Large intestine (tissue), 12 donors: Measurements from ENCODE around the gene AKAP1. TPM values are rescaled to one million over a fixed set of nuclear protein-coding genes. Genes with fewer than 3 reads are reported as not detected.

Experiments
- DNase-seq, 2 donors: peaks; one replicate each; pipeline versions ENCODE4 v3.0.0 to v3.0.0-alpha.2; 2013
- H3K27ac ChIP-seq: one replicate; pipeline ENCODE4 v1.5.1; 2013; ENCODE audit warnings: low read length
- H3K27me3 ChIP-seq: 2 replicates; pipeline ENCODE4 v1.6.1; 2013; ENCODE audit warnings: low read length; ENCODE audit not compliant: control insufficient read depth, insufficient read depth
- H3K36me3 ChIP-seq: 2 replicates; pipeline ENCODE4 v1.6.1; 2013; ENCODE audit warnings: low read length; ENCODE audit not compliant: control insufficient read depth, insufficient read depth
- H3K4me1 ChIP-seq: one replicate; pipeline ENCODE4 v1.6.1; 2013; ENCODE audit warnings: low read length; ENCODE audit not compliant: control insufficient read depth, insufficient read depth
- H3K4me3 ChIP-seq: one replicate; pipeline ENCODE4 v1.5.1; 2013; ENCODE audit warnings: low read length
- H3K9me3 ChIP-seq: one replicate; pipeline ENCODE4 v1.6.1; 2013; ENCODE audit warnings: mild to moderate bottlenecking, low read depth, low read length, moderate library complexity; ENCODE audit not compliant: control insufficient read depth
- WGBS: methylation state at CpG from one replicate; pipeline ENCODE4 v1.1.5; 2013; ENCODE audit warnings: low lambda C conversion rate; ENCODE audit not compliant: insufficient coverage; 5-methylcytosine and 5-hydroxymethylcytosine counted together
- long read RNA-seq, 11 donors: transcript quantifications; one replicate each; lab custom pipeline, GENCODE V29; 2026
- polyA plus RNA-seq: library from polyadenylated mRNA; unstranded; fragments of 120-200 nt; gene quantifications from one replicate; pipeline ENCODE4 v1.2.1, GENCODE V29; 2013

AKAP1 gene, protein sequence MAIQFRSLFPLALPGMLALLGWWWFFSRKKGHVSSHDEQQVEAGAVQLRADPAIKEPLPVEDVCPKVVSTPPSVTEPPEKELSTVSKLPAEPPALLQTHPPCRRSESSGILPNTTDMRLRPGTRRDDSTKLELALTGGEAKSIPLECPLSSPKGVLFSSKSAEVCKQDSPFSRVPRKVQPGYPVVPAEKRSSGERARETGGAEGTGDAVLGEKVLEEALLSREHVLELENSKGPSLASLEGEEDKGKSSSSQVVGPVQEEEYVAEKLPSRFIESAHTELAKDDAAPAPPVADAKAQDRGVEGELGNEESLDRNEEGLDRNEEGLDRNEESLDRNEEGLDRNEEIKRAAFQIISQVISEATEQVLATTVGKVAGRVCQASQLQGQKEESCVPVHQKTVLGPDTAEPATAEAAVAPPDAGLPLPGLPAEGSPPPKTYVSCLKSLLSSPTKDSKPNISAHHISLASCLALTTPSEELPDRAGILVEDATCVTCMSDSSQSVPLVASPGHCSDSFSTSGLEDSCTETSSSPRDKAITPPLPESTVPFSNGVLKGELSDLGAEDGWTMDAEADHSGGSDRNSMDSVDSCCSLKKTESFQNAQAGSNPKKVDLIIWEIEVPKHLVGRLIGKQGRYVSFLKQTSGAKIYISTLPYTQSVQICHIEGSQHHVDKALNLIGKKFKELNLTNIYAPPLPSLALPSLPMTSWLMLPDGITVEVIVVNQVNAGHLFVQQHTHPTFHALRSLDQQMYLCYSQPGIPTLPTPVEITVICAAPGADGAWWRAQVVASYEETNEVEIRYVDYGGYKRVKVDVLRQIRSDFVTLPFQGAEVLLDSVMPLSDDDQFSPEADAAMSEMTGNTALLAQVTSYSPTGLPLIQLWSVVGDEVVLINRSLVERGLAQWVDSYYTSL
- polyA plus RNA-seq: 78.8 TPM
- long read RNA-seq, donor 1, partial matches to known transcripts: 17 of 21 reads
- long read RNA-seq, donor 1, other reads (novel, unspliced or antisense): 0 of 21 reads
- long read RNA-seq, donor 2, transcript AKAP1-202 (11 exons, 3,970 nt): major isoform, 9 of 31 reads
- long read RNA-seq, donor 2, partial matches to known transcripts: 18 of 31 reads
- long read RNA-seq, donor 2, other reads (novel, unspliced or antisense): 0 of 31 reads
- long read RNA-seq, donor 3: 0 reads
- long read RNA-seq, donor 4: 0 reads
- long read RNA-seq, donor 5, partial matches to known transcripts: 7 of 12 reads
- long read RNA-seq, donor 5, other reads (novel, unspliced or antisense): 0 of 12 reads
- long read RNA-seq, donor 6, transcript AKAP1-202 (11 exons, 3,970 nt): major isoform, 9 of 42 reads
- long read RNA-seq, donor 6, partial matches to known transcripts: 29 of 42 reads
- long read RNA-seq, donor 6, other reads (novel, unspliced or antisense): 0 of 42 reads
- long read RNA-seq, donor 7, transcript AKAP1-202 (11 exons, 3,970 nt): major isoform, 5 of 27 reads
- long read RNA-seq, donor 7, partial matches to known transcripts: 22 of 27 reads
- long read RNA-seq, donor 7, other reads (novel, unspliced or antisense): 0 of 27 reads
- long read RNA-seq, donor 8, transcript AKAP1-202 (11 exons, 3,970 nt): major isoform, 7 of 83 reads
- long read RNA-seq, donor 8, partial matches to known transcripts: 71 of 83 reads
- long read RNA-seq, donor 8, other reads (novel, unspliced or antisense): 0 of 83 reads
- long read RNA-seq, donor 9, partial matches to known transcripts: 20 of 26 reads
- long read RNA-seq, donor 9, other reads (novel, unspliced or antisense): 0 of 26 reads
- long read RNA-seq, donor 10, transcript AKAP1-202 (11 exons, 3,970 nt): major isoform, 11 of 24 reads
- long read RNA-seq, donor 10, partial matches to known transcripts: 7 of 24 reads
- long read RNA-seq, donor 10, other reads (novel, unspliced or antisense): 0 of 24 reads
- long read RNA-seq, donor 11, partial matches to known transcripts: 36 of 39 reads
- long read RNA-seq, donor 11, other reads (novel, unspliced or antisense): 0 of 39 reads

DNA sequence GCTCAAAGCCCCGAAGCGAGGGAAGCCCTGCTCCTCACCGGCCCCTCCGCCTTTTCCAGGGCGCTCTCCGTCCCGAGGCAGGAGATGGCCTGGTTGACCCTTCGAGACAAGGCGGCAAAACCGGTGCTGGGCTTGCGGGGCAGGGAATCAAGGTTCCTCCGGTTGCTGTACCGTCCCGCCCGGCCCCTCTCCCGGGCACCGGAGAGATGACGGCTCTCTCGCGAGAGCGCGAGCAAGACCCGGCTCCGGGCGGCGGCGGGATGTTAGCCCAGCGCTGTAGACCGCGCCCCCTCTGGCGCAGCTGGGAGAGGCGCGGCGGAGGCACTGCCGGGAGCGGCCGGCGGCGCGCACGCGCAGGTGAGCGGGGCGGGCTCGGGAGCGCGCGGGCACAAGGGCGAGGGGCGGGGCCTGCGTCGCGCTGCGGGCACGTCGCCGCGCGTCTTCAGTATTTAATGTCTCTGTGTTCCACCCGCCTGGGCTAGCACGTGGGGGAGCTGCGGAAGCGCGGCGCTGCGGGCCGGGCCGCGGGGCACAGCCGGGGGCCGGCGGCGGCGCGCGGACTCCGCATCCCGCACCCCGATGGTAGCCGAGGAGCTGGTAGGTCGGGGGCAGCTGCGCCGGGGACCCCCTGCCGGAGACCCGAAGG, at the start of gene AKAP1:
Gene AKAP1 (plus strand): TSS at position 445 of the 646 bp plus-strand sequence. CDS start 20,219 bp downstream, outside the sequence.
- Histone ChIP-seq H3K27ac (peak within 1 kb of the TSS; percentile 99), H3K4me1 (peaks cover 36% of the 10 kb centered on the region), H3K27me3 (no peaks in the 10 kb centered on the region), H3K36me3 (peaks cover 4% of the 10 kb centered on the region), H3K4me3 (peak within 1 kb of the TSS; percentile 88), H3K9me3 (no peaks in the 10 kb centered on the region)
- no CpG with 5 or more reads among the region's 85 CpGs for WGBS
- peak; percentile 97 to 99 for DNase-seq

DNA sequence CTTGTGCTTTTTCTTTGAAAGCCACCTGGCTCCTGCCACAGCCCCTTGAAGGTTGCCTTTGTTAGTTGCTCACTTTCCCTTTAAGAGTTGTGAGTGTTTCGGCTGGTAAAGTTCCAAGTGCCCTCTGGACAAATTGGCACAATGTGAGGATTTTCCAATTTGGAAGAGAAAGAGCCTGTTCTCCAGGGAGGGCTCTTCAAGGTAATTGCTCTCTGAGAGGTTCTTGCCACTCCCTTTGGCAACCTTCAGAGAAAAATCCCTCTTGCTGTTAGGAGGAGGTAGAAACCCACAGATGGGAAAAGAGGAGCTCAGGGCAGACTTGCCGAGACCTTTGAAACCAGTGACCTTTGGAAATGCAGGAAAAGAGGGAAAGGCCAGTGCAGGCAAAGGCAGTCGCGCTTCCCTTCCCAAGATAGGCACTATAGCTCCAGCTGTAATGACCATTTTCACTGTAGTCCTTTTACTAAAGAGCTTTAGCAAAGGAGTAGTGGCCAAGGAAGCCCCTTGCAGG, 49.0 kb upstream of the AKAP1 start:
- H3K9me3 ChIP-seq: no peaks in the 10 kb centered on the region
- peak; percentile 57 to 85 for DNase-seq
- peak overlapping the region; percentile 14 for H3K4me3 ChIP-seq
- peaks cover 30% of the 10 kb centered on the region for H3K4me1 ChIP-seq
- H3K27ac ChIP-seq: peak overlapping the region; percentile 80
- no peaks in the 10 kb centered on the region for H3K36me3 ChIP-seq
- H3K27me3 ChIP-seq: no peaks in the 10 kb centered on the region
- no CpG with 5 or more reads among the region's 4 CpGs for WGBS

DNA sequence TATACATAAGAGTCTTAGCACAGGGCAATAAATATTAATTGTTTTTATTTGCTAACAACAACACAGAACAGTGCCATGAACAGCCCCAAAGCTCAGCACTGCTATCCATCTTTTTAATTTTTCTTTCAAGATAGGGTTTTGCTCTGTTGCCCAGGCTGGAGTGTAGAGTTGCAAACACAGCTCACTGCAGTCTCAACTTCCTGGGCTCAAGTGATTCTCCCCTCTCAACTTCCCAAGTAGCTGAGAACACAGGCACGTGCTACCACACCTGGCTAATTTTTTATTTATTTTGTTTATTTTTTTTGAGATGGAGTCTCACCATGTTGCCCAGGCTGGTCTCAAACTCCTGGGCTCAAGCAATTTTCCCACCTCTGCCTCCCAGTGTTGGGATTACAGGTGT, 47.6 kb upstream of the AKAP1 start:
- H3K36me3 ChIP-seq: no peaks in the 10 kb centered on the region
- no peaks in the 10 kb centered on the region for H3K9me3 ChIP-seq
- H3K27ac ChIP-seq: no peak overlapping the region
- no peak for DNase-seq
- no peak overlapping the region for H3K4me3 ChIP-seq
- H3K4me1 ChIP-seq: peaks cover 30% of the 10 kb centered on the region
- no peaks in the 10 kb centered on the region for H3K27me3 ChIP-seq
- WGBS: no CpG with 5 or more reads among the region's 1 CpG

DNA sequence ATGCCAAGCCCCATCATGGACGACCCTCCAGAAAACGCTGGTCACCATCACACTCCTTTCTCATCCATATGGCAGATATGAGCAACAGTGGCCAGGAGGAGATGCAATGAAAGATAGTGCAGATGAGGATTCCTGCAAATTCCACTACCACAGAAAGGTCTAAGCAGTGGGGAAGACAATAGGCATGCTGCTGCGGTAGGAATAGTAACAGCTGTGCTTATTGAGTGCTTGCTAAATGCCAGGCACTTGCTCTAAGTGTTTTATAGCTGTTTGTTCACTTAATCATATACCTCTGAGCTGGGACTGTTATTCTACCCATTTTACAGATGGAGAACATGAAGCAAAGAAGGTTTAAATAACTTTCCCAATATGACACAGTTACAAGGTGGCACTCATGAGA, 46.6 kb upstream of the AKAP1 start:
- H3K27ac ChIP-seq: no peak overlapping the region
- no peak overlapping the region for H3K4me3 ChIP-seq
- no peak for DNase-seq
- no peaks in the 10 kb centered on the region for H3K9me3 ChIP-seq
- no CpG with 5 or more reads among the region's 3 CpGs for WGBS
- H3K4me1 ChIP-seq: peaks cover 24% of the 10 kb centered on the region
- H3K36me3 ChIP-seq: no peaks in the 10 kb centered on the region
- H3K27me3 ChIP-seq: peaks cover 3% of the 10 kb centered on the region

DNA sequence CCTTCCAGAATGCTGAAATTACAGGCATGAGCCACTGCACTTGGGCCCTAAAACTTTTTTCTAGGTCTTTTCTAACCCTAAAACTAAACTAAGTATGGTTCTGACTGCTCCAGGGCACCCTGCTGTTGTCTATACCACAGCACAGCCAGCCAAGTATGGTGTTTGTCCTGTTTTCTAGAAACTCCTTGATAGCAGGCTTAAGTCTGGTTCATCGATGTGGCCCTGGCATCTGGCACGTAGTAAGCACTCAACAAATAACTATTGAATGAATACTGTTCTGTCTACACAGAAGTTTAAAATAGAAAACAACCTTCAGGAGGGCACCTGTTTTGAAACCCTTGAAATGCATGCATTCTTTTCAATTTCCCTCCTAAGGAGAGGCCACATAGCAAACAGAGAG, 44.5 kb upstream of the AKAP1 start:
- no CpG with 5 or more reads among the region's 2 CpGs for WGBS
- Histone ChIP-seq H3K36me3 (no peaks in the 10 kb centered on the region), H3K4me3 (no peak overlapping the region), H3K27ac (no peak overlapping the region), H3K4me1 (peaks cover 17% of the 10 kb centered on the region), H3K27me3 (peaks cover 20% of the 10 kb centered on the region), H3K9me3 (no peaks in the 10 kb centered on the region)
- no peak for DNase-seq

DNA sequence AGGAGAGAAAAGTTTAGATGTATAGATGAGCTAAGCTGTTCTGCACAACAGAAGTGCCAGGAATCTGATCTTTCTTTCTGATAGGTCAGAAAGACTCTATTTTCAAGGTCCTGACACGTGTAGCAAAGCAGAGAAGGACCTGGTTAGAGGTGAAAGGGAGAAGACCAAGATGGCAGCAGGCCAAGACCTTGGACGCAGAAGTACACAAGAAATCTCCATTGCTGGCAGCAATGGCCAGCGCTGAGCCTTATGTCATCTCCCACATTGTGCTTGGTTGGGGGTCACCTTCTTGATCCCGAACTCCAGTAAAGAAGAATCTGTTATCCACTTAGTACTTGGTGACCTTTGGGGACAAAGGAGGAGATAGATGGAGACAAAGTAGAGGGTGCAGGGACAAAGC, 41.8 kb upstream of the AKAP1 start:
- no peak overlapping the region for H3K4me3 ChIP-seq
- peaks cover 35% of the 10 kb centered on the region for H3K27me3 ChIP-seq
- H3K36me3 ChIP-seq: no peaks in the 10 kb centered on the region
- DNase-seq: no peak
- no CpG with 5 or more reads among the region's 4 CpGs for WGBS
- peaks cover 7% of the 10 kb centered on the region for H3K4me1 ChIP-seq
- H3K9me3 ChIP-seq: peaks cover 8% of the 10 kb centered on the region
- H3K27ac ChIP-seq: no peak overlapping the region

DNA sequence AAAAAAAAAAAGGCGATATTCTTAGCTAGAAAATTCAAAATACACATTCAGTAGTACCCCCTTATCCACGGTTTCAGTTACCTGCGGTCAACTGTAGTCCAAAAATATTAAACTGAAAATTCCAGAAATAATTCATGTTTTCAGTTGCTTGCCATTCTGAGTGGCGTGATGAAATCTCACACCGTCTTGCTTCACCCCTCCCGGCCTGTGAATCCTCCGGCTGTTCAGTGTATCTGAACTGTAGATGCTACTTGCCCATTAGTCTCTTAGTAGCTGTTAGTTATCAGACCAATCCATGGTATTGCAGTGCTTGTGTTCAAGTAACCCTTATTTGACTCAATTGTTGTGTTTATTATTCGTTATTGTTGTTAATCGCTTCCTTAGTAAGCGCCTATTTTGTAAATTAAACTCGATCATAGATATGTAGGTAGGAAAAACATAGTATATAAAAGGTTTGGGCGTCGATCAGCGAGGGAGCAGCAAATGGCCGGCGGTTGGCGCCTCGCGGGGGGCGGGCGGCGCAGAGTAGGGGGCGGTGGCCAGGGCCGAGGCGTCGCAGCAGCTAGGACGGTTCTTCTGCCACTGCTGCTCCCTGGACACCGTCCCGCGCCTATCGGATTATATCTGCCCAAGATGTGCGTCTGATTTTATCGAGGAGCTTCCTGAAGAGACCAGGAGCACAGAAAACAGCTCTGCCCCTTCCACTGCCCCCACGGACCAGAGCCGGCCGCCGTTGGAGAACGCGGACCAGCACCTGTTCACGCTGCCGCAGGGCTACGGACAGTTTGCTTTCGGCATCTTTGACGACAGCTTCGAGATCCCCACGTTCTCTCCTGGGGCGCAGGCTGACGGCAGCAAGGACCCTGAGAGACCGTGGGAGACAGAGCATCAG, 39.8 kb upstream of the AKAP1 start:
- Histone ChIP-seq H3K36me3 (no peaks in the 10 kb centered on the region), H3K4me1 (peaks cover 7% of the 10 kb centered on the region), H3K27me3 (peaks cover 35% of the 10 kb centered on the region), H3K4me3 (peak overlapping the region; percentile 35), H3K27ac (no peak overlapping the region), H3K9me3 (peaks cover 8% of the 10 kb centered on the region)
- DNase-seq: peak in 1 of 2 donors; percentile 29
- 76% methylated on average over 4 of the region's 49 CpGs for WGBS
